Lower lobe of right lung (tissue), 2 donors: ENCODE data around the gene FOXL1. TPM values are rescaled to one million over a fixed set of nuclear protein-coding genes. Genes with fewer than 3 reads are reported as not detected.

Experiments used
- ATAC-seq, 2 donors: fragments of 200-7000 bp; cut with Tn5 transposase; one replicate each; pipeline ENCODE4 v1.9.1; 2020 to 2022; ENCODE audit warnings: mild to moderate bottlenecking in 2 of 2, moderate library complexity in 2 of 2
- DNase-seq: peaks from one replicate; pipeline ENCODE4 v3.0.0-alpha.2; 2020
- H3K27ac ChIP-seq: fragments of 200-600 bp; one replicate; pipeline ENCODE4 v1.8.0; 2022
- H3K27me3 ChIP-seq: fragments of 200-600 bp; one replicate; pipeline ENCODE4 v1.8.0; 2022; ENCODE audit warnings: low read depth
- H3K36me3 ChIP-seq: fragments of 200-600 bp; one replicate; pipeline ENCODE4 v1.8.0; 2022; ENCODE audit warnings: mild to moderate bottlenecking
- H3K4me1 ChIP-seq: fragments of 200-600 bp; one replicate; pipeline ENCODE4 v1.8.0; 2022
- H3K4me3 ChIP-seq: fragments of 200-600 bp; one replicate; pipeline ENCODE4 v1.8.0; 2022; ENCODE audit warnings: mild to moderate bottlenecking
- H3K9me3 ChIP-seq: fragments of 200-600 bp; one replicate; pipeline ENCODE4 v1.8.0; 2022
- CTCF ChIP-seq: fragments of 200-600 bp; IDR thresholded peaks from one replicate; pipeline ENCODE4 v1.8.0; 2022; ENCODE audit warnings: antibody characterized with exemption, mild to moderate bottlenecking
- intact Hi-C: fragments of 100-400 bp; cut with DNase I; formaldehyde crosslinking; loops from one replicate; pipeline ENCODE4 v1.11.0; 2022
- total RNA-seq: library from RNA; stranded (reverse); fragmentation: NEBNext Ultra II Directional; extraction: Animal tissue kit (Norgen Biotek cat#: 25700); gene quantifications from one replicate; pipeline ENCODE4 v1.2.1, GENCODE V29; 2021
- donor health status: DM: no; HTN: yes; CAD: no; lungs with severe emphysema.

FOXL1 gene
- total RNA-seq, 1 donor from 2014 or later, result 0.83 TPM

GRCh38 chr16:86580063-86580790, 1.9 kb downstream of the FOXL1 start:
- peak overlapping the region; percentile 41 for H3K4me3 ChIP-seq
- H3K36me3 ChIP-seq, result no peaks in the 10 kb centered on the region
- no peak for TF ChIP-seq CTCF
- H3K27ac ChIP-seq, result no peak overlapping the region
- DNase-seq (no peak), ATAC-seq (no peak)
- peaks cover 25% of the 10 kb centered on the region for H3K4me1 ChIP-seq
- intact Hi-C loops, result no loop called here
- no peaks in the 10 kb centered on the region for H3K9me3 ChIP-seq
- H3K27me3 ChIP-seq, result peaks cover 71% of the 10 kb centered on the region

GRCh38 chr16:86580791-86581170, 2.4 kb downstream of the FOXL1 start:
- TF ChIP-seq CTCF, result no peak
- no peak overlapping the region for H3K27ac ChIP-seq
- intact Hi-C loops, result no loop called here

GRCh38 chr16:86581458-86581857, 3.1 kb downstream of the FOXL1 start:
- Histone ChIP-seq H3K36me3 (no peaks in the 10 kb centered on the region), H3K27me3 (peaks cover 59% of the 10 kb centered on the region), H3K4me1 (peaks cover 12% of the 10 kb centered on the region), H3K27ac (no peak overlapping the region), H3K4me3 (no peak overlapping the region), H3K9me3 (no peaks in the 10 kb centered on the region)
- TF ChIP-seq CTCF, result no peak
- ATAC-seq (no peak), DNase-seq (no peak)
- intact Hi-C loops, result no loop called here

More at GRCh38 chr16:86580791-86581170, 2.4 kb downstream of the FOXL1 start:
- Histone ChIP-seq H3K36me3 (no peaks in the 10 kb centered on the region), H3K9me3 (no peaks in the 10 kb centered on the region), H3K4me1 (peaks cover 19% of the 10 kb centered on the region), H3K4me3 (no peak overlapping the region), H3K27me3 (peaks cover 65% of the 10 kb centered on the region)
- DNase-seq, result no peak
- no peak for ATAC-seq

GRCh38 chr16:86584071-86584685, 5.8 kb downstream of the FOXL1 start:
- no peak for TF ChIP-seq CTCF
- intact Hi-C loops, result no loop called here
- Histone ChIP-seq H3K4me3 (no peak overlapping the region), H3K27me3 (peaks cover 33% of the 10 kb centered on the region), H3K4me1 (no peaks in the 10 kb centered on the region), H3K27ac (no peak overlapping the region), H3K9me3 (no peaks in the 10 kb centered on the region), H3K36me3 (no peaks in the 10 kb centered on the region)
- ATAC-seq (no peak), DNase-seq (no peak)

GRCh38 chr16:86584726-86585721, 6.7 kb downstream of the FOXL1 start:
- ATAC-seq (no peak), DNase-seq (no peak)
- no peak overlapping the region for H3K27ac ChIP-seq
- H3K4me3 ChIP-seq, result no peak overlapping the region
- H3K27me3 ChIP-seq, result peaks cover 24% of the 10 kb centered on the region
- no peaks in the 10 kb centered on the region for H3K9me3 ChIP-seq
- TF ChIP-seq CTCF, result no peak
- no peaks in the 10 kb centered on the region for H3K4me1 ChIP-seq
- no peaks in the 10 kb centered on the region for H3K36me3 ChIP-seq
- intact Hi-C loops, result no loop called here
